Mucosa of descending colon (tissue), 3 donors: ENCODE data around the gene CLDN6. TPM values are rescaled to one million over a fixed set of nuclear protein-coding genes. Genes with fewer than 3 reads are reported as not detected.
A peak's percentile ranks its signal among the peaks of the same experiment; 100 is the strongest.

Experiments used
- ATAC-seq: fragments of 200-7000 bp; cut with Tn5 transposase; one replicate; pipeline ENCODE4 v1.9.1; 2020; ENCODE audit warnings: mild to moderate bottlenecking, moderate library complexity
- DNase-seq, 3 donors: peaks; one replicate each; pipeline ENCODE4 v3.0.0-alpha.2; 2020
- H3K36me3 ChIP-seq: fragments of 200-600 bp; one replicate; pipeline ENCODE4 v1.8.0; 2021; ENCODE audit warnings: low read depth, mild to moderate bottlenecking
- H3K4me1 ChIP-seq: fragments of 200-600 bp; one replicate; pipeline ENCODE4 v1.8.0; 2021; ENCODE audit warnings: low read depth, mild to moderate bottlenecking
- H3K4me3 ChIP-seq: fragments of 200-600 bp; one replicate; pipeline ENCODE4 v1.8.0; 2021; ENCODE audit warnings: mild to moderate bottlenecking
- H3K9me3 ChIP-seq: fragments of 200-600 bp; one replicate; pipeline ENCODE4 v1.8.0; 2021; ENCODE audit warnings: mild to moderate bottlenecking
- intact Hi-C, 2 donors: fragments of 100-400 bp; cut with DNase I in 1 of 2; cut with micrococcal nuclease in 1 of 2; formaldehyde crosslinking; loops; one replicate each; pipeline versions ENCODE4 v1.11.0 to v1.11.1; 2022; cut with DNase I, micrococcal nuclease
- total RNA-seq, 3 donors: library from RNA; stranded (reverse); fragmentation: NEBNext Ultra II Directional in 2 of 3; extraction: Animal tissue kit (Norgen Biotek cat#: 25700) in 2 of 3; gene quantifications; one replicate each; pipeline versions ENCODE4 v1.2.1 to v1.2.4, GENCODE V29; 2021 to 2023
- TF ChIP-seq, protein P1 (sequence below): fragments of 200-600 bp; IDR thresholded peaks from one replicate; pipeline ENCODE4 v1.8.0; 2022; ENCODE audit warnings: antibody characterized with exemption, mild to moderate bottlenecking
- donor health status: DM: no; HTN: no; CAD: no; lungs with moderate emphysema.
- donor health status: DM: no; HTN: no; CAD: no.
- donor health status: DM: no; HTN: yes; CAD: no.

CLDN6 gene
- total RNA-seq, 3 donors from 2014 or later, result not detected

DNA sequence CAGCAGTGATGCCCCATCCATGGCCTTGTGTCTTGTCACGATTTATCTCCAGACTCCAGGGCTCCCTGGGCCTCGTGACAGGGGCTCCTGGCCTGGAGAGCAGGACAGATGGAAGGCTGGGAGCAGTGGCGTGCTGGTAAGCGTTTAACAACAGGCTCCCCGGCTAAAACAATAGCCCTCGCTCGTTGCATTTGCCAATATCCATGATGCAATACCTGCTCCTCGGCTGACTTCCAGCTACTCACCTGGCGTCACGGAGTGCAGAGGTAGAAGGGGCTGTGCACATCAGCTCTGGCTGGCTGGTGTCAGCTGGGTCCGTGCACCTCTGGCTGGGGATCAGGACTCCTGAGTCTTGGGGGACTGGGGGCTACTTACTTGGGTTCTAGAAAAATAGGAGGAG is 20.3 kb upstream of the CLDN6 start:
- Histone ChIP-seq H3K36me3 (no peaks in the 10 kb centered on the region), H3K9me3 (no peaks in the 10 kb centered on the region), H3K4me3 (no peak overlapping the region), H3K4me1 (peaks cover 21% of the 10 kb centered on the region)
- peak; percentile 72 to 73 (median 72) for DNase-seq
- TF ChIP-seq, protein P1, sequence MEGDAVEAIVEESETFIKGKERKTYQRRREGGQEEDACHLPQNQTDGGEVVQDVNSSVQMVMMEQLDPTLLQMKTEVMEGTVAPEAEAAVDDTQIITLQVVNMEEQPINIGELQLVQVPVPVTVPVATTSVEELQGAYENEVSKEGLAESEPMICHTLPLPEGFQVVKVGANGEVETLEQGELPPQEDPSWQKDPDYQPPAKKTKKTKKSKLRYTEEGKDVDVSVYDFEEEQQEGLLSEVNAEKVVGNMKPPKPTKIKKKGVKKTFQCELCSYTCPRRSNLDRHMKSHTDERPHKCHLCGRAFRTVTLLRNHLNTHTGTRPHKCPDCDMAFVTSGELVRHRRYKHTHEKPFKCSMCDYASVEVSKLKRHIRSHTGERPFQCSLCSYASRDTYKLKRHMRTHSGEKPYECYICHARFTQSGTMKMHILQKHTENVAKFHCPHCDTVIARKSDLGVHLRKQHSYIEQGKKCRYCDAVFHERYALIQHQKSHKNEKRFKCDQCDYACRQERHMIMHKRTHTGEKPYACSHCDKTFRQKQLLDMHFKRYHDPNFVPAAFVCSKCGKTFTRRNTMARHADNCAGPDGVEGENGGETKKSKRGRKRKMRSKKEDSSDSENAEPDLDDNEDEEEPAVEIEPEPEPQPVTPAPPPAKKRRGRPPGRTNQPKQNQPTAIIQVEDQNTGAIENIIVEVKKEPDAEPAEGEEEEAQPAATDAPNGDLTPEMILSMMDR, result no peak
- ATAC-seq, result peak; percentile 59
- intact Hi-C loops, result no loop called here

DNA sequence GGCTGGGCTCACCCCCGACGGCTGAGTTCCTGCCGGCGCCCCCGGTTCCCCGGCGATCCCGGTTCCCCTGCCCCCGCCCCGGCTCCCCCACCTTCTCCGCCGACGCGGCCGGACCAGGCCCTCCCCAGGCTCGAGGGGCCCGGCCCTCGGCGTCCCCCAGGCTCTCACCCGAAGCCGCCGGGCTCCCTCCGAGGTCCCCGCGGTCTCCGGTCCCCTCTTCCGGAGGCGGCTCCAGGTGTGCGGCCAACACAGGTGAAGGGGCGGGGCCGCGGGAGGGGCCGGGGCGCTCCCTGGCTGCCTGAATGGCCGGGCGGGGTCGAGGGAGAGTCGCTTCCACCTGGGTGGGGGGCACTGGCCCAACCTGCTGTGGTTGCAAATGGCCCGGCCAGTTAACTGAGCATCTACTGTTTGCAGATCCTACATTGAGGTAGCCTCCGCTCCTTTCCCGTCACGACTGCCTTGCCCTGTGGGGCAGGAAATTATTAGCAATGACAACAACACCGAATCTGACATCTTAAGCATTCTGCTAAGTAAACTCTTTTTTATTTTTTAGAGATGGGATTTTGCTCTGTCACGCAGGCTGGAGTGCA is 18.8 kb upstream of the CLDN6 start, which contains the start of gene BICDL2:
Gene BICDL2, minus strand, starts transcription at position 219 of the 590 bp plus-strand sequence. CDS start 1,448 bp downstream, outside the sequence.
- peak within 1 kb of the TSS; percentile 42 for H3K4me3 ChIP-seq
- DNase-seq (peak; percentile 87 to 94 (median 89)), ATAC-seq (peak; percentile 77)
- intact Hi-C loops, result no loop called here
- no peaks in the 10 kb centered on the region for H3K36me3 ChIP-seq
- peaks cover 28% of the 10 kb centered on the region for H3K4me1 ChIP-seq
- TF ChIP-seq, protein P1, result no peak
- H3K9me3 ChIP-seq, result no peaks in the 10 kb centered on the region

DNA sequence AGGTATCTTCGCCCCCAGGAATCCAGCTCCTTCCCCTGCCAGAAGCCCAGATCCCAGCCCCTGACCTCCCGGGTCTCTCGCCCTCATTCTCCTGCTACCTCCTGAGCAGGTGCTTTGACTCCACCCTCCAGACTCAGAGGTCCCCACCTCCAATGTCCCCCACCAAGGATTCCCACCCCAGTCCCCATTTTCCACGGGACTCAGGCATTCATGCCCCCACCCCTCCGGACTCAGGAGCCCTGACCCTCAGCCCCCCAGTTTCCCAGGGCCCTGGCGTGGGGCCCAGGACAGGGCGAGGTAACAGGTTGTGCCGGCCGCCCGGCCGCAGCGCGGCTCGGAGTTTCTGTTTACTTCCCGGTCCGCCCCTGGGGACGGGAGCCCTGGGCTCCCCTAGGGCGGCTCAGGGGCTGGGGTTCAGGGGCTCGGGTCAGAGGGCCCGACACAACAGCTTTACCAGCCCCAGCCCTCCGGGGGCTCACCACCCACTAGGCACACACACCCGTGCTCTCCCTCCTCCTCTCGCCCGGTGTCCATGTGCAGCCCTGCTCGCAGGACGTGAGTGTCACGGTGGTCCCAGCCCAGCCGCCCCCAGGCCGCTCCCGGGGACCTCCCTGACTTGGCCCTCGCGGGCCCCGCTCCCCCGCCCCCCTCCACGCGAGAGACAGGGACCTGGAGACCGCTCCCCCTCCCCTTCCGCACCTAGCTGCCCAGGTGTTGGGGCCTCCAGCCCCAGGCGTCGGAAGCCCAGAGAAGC is 18.2 kb upstream of the CLDN6 start:
- ATAC-seq (peak; percentile 63), DNase-seq (peak; percentile 67 to 84 (median 82))

DNA sequence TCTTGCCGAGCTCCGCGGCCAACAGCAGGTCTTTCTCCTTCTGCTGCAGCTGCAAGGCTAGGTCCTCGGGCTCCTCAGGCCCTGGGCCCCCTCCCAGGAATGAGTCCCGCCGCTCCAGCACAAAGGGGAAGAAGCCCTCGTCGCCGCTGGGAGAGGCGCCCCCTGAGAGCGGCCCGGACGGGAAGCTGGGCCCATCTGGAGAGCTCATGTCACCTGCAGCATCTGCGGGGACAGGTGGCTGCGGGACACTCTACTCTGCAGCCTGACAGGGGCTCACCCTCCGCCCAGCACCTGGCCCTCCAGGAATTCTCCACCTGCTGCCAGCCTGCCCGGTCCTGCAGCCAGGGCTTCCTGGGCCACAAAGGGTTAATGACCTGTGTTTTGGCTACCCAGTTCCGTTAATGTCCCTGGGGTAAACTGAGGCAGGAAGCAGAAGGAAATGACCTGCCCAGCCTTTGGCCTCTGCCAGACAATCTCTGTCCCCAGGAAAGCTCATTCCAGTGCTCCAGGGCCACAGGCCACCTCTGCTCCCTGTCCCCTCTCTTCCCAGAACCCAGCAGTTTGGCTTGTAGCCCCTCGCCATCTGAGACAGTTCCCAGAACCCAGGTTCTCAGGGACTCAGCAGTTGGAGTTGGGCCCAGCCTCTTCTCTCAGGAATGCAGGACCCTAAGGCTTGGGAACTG is 17.4 kb upstream of the CLDN6 start:
- intact Hi-C loops, result no loop called here
- Histone ChIP-seq H3K36me3 (no peaks in the 10 kb centered on the region), H3K4me3 (no peak overlapping the region), H3K4me1 (peaks cover 34% of the 10 kb centered on the region), H3K9me3 (no peaks in the 10 kb centered on the region)
- DNase-seq (peak in 1 of 3 donors; percentile 56), ATAC-seq (no peak)
- TF ChIP-seq, protein P1, result no peak

More for the DNA sequence above, 18.2 kb upstream of the CLDN6 start:
- Histone ChIP-seq H3K9me3 (no peaks in the 10 kb centered on the region), H3K36me3 (no peaks in the 10 kb centered on the region), H3K4me3 (peak overlapping the region; percentile 42), H3K4me1 (peaks cover 34% of the 10 kb centered on the region)
- TF ChIP-seq, protein P1, result no peak
- intact Hi-C loops, result no loop called here

DNA sequence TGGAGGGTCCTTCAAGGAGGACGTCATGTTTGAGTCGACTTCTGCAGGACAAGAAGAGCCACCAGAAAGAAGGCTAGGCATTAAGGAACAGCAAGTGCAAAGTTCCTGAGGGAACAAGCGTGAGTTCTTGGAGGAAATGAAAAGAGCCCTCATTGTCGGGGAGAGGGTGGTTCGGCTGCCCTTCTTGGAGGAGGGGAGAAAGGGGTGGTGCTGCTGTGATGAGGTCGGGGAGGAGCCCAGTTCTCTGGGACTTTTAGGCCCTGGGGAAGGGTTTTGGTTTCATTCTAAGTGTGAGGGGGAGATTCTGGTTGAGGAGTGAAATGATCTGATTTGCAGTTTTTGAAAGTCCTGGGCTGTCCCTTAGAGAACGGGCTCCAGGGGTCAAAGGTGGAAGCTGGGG is 14.6 kb upstream of the CLDN6 start:
- DNase-seq (peak in 1 of 3 donors; percentile 36), ATAC-seq (no peak)
- TF ChIP-seq, protein P1, result no peak
- intact Hi-C loops, result no loop called here
- H3K9me3 ChIP-seq, result no peaks in the 10 kb centered on the region
- H3K36me3 ChIP-seq, result no peaks in the 10 kb centered on the region
- peaks cover 41% of the 10 kb centered on the region for H3K4me1 ChIP-seq
- H3K4me3 ChIP-seq, result no peak overlapping the region
